Measurements from ENCODE around the gene LMNA.

- TF ChIP-seq CTCF (IDR thresholded peaks at IDR 0.05; ENCODE audit: borderline replicate concordance, extremely low read depth, low read length, poor library complexity, severe bottlenecking) (no peak), EZH2 (IDR thresholded peaks at IDR 0.05; ENCODE audit: borderline replicate concordance, low read depth, low read length, severe bottlenecking) (no peak)
Measured at GRCh38 chr1:156073110-156073687, 41.3 kb upstream of the LMNA start.

Data from DND-41 (cell line).